GM10248 (cell line): ENCODE results near the gene ELOVL5.

Experiments
- CTCF ChIA-PET: fragments of 300-600 bp; sonication (Branson Sonifier 250); formaldehyde crosslinking; extraction: SDS; loops from one replicate; lab custom pipeline; 2021; ENCODE audit warnings: antibody characterized with exemption; lab: Yijun Ruan, JAX
- POLR2A ChIA-PET: fragments of 350-650 bp; sonication (Branson Sonifier 250); formaldehyde crosslinking; extraction: SDS; loops from one replicate; lab custom pipeline; 2020; ENCODE audit warnings: antibody characterized with exemption; lab: Yijun Ruan, JAX
- DNase-seq: peaks from one replicate; pipeline ENCODE4 v3.0.0; 2012; ENCODE audit errors: extremely low spot score
- TF ChIP-seq, protein P1 (sequence below): IDR thresholded peaks from 2 replicates; pipeline ENCODE4 v1.5.1; 2012; ENCODE audit warnings: mild to moderate bottlenecking, low read depth; ENCODE audit errors: extremely low read depth, missing control alignments, control extremely low read depth

Gene ELOVL5

DNA sequence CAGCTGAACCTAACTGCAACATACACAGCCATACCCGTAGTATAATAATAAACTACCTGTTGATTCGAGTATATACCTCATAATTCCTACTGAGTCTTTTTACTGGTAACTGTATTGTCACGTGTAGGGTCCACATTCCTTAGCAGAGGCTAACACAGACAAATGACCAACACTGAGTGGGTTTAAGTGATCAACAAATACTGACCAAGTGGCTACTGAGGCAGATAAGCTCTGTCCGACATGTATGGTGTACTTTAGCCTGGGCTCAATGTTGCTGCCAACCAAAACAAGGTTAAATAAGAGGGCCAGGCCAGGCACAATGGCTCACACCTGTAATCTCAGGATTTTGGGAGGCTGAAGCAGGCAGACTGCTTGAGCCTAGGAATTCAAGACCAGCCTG, 12.7 kb downstream of the ELOVL5 start:
- DNase-seq: no peak
- TF ChIP-seq, protein P1, sequence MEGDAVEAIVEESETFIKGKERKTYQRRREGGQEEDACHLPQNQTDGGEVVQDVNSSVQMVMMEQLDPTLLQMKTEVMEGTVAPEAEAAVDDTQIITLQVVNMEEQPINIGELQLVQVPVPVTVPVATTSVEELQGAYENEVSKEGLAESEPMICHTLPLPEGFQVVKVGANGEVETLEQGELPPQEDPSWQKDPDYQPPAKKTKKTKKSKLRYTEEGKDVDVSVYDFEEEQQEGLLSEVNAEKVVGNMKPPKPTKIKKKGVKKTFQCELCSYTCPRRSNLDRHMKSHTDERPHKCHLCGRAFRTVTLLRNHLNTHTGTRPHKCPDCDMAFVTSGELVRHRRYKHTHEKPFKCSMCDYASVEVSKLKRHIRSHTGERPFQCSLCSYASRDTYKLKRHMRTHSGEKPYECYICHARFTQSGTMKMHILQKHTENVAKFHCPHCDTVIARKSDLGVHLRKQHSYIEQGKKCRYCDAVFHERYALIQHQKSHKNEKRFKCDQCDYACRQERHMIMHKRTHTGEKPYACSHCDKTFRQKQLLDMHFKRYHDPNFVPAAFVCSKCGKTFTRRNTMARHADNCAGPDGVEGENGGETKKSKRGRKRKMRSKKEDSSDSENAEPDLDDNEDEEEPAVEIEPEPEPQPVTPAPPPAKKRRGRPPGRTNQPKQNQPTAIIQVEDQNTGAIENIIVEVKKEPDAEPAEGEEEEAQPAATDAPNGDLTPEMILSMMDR: no peak
- ChIA-PET POLR2A (no interaction called here), CTCF (interaction anchor here (1.4 to 4.5 kb wide), 5 partner anchors 12 to 35 kb away, joined by 4 to 25 read pairs (median 5); partner anchors contain the start of gene ELOVL5)

DNA sequence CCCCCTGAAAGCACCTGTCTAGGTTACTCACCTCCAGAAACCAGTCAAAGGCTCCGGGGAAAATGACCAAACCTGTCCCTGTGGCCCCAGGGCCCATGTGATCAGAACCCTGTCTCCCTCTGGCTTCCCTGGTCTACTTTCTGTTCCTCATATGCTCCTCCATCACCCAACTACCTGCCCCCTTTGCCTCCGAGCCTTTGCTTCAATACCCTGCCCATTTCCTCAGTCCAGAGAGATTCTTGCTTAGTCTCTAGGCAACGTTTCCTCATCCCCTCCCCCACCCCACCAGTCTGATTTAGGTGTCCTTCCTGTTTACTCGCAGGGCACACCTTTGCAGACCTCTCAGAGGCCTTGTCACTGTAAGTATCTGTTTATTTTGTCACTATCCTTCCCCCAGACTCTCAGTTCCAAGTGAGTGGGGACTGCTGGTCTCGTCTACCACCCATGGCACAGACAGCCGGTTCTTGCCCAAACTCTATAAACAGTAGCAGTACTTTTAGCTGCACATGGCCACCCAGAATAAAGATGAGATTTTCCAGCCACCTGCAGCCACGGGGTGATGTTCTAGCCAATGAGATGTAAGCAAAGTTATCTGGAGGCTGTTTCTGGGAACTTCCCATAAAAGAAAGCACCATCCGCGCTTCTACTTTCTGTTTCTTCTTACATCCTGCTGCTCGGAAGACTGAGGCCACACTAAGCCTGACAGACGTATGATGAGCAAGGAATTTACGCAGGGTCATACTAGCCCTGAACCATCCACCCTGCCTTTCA, 13.3 kb downstream of the ELOVL5 start:
- CTCF ChIA-PET: interaction anchor here (1.7 to 4.5 kb wide), 3 partner anchors 13 to 34 kb away, joined by 4 to 25 read pairs (median 5); partner anchors contain the start of gene ELOVL5
- TF ChIP-seq, protein P1: no peak
- POLR2A ChIA-PET: no interaction called here
- DNase-seq: peak; percentile 59

DNA sequence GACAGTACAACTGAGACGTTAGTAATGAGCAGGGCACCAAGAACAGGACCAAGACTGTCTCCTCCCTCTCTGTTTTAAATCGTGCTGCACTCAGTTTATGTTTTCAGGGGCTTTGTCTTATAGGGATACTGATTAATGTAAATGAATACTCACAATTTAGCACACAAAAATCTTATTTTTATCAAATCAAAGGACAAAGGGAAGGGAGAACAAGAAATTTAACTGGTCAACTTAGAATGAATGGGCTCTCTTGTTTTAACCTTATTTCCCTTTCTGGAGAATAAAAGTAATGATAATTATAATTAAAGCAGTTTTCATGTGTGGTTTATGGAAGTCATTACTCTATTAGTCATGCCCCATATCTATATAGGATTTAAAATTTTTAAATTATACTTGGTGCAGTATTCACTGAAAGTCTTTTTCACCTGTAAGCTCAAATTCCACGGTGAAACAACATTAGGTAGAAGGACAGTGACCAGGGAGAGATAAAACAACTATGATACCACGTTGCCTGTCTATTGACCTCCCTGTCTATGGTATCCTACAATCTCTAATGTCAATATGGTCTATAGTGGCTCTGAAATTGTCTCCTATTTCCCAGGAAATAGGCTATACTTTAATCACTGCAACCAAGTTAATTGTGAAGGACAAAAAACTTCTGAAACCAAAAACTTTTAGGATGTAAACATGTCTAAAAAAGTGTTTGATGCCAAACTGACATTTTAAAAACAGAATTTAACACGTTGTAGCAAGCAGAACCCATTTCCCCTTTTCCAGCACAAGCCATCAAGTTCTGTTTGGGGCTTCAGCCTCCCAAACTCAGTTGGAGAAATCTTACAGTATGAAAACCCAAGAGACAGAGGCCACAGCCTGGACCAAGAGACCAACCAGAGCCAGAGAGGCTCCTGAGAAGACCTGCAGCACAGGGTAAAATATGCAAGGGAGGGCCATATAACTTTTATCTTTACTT, 15.0 kb downstream of the ELOVL5 start:
- TF ChIP-seq, protein P1: no peak
- ChIA-PET CTCF (no interaction called here), POLR2A (no interaction called here)
- no peak for DNase-seq

DNA sequence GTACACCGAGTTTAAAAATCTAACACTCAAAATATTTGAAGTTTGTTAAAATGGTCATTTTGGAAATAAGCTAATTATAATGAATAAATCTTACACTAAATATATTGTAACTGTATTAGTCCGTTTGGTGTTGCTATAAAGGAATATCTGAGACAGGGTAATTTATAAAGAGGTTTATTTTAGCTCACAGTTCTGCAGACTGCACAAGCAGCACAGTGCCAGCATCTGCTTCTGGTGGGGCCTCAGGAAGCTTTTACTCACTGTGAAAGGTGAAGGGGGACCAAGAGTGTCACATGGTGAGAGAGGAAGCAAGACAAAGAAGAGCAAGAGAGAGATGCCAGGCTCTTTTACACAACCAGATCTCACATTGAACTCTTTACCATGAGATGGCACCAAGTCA, 17.1 kb downstream of the ELOVL5 start:
- DNase-seq: no peak
- ChIA-PET CTCF (no interaction called here), POLR2A (no interaction called here)
- TF ChIP-seq, protein P1: no peak

DNA sequence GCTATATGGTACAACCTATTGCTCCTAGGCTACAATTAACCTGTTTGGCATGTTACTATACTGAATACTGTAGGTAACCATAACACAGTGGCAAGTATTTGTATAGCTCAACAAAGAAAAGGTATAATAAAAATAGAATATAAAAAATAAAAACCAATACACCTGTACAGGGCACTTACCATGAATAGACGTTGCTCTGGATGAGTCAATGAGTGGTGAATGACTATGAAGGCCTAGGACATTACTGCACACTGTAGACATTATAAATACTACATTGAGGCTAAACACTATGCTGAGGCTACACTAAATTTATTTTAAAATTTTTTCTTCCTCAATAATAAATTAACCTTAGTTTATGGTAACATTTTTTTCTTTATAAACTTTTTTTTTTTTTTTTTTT, 18.6 kb downstream of the ELOVL5 start:
- ChIA-PET POLR2A (no interaction called here), CTCF (interaction anchor here (1.4 to 3.8 kb wide), 5 partner anchors 9 to 18 kb away, joined by 4 to 18 read pairs (median 7); no protein-coding TSS in a partner anchor)
- no peak for DNase-seq
- TF ChIP-seq, protein P1: no peak

DNA sequence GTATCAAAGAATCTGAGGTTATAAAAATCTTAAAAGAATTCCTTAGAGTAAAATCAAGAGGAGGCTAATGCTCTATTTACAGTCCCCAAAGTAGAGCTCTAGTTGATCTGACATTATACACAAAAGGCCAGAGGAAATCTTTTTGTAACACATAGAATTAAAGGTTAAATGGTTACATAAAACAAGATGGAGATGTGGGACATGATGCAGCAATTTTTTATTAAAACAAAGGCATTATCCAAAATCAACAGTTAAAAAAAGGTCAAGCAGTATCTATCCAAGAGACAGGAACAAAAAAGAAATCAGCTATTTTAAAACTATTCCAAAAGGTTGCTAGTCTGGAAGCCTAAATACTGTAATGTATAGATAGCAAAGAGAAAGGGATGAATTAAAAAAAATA, 20.4 kb downstream of the ELOVL5 start:
- POLR2A ChIA-PET: no interaction called here
- CTCF ChIA-PET: interaction anchor here (1.1 to 3.8 kb wide), 8 partner anchors 9 to 55 kb away, joined by 3 to 18 read pairs (median 6); no protein-coding TSS in a partner anchor

More for the DNA sequence above, 20.4 kb downstream of the ELOVL5 start:
- DNase-seq: no peak
- TF ChIP-seq, protein P1: no peak
